Natural killer cell treated with Interleukin-12 subunit alpha and Interleukin-12 subunit beta and Interleukin-15 and Interleukin-18, amount 100 ng/mL, for 72 hours (primary cell): ENCODE results near the gene AKTIP. TPM values are rescaled to one million over a fixed set of nuclear protein-coding genes. Genes with fewer than 3 reads are reported as not detected.

ENCODE experiments used
- total RNA-seq, 2 donors: library from RNA; stranded (reverse); gene quantifications; one replicate each; pipeline ENCODE4 v1.2.3, GENCODE V29; 2022

The AKTIP gene
- total RNA-seq, 2 donors from 2014 or later = 28.0 to 30.2 TPM

Other genes with a start within 250 kb of the AKTIP start
- gene RBL2, start 68.7 kb downstream of the AKTIP start, total RNA-seq = 10 to 100 TPM; 45.0 to 46.0 TPM
- 1 to 10 TPM; 7.6 to 7.8 TPM for gene RPGRIP1L, start 200.7 kb upstream of the AKTIP start, total RNA-seq
- 10 to 100 TPM; 55.4 to 57.4 TPM for gene FTO, start 200.9 kb upstream of the AKTIP start, total RNA-seq